HG02678 (cell line): ENCODE results near the gene PRDX1.
A peak's percentile ranks its signal among the peaks of the same experiment; 100 is the strongest.

Source experiments
- ATAC-seq: cut with Tn5 transposase; IDR thresholded peaks from one replicate; pipeline ENCODE4 v1.9.1; 2021; ENCODE audit warnings: mild to moderate bottlenecking, moderate library complexity; ENCODE audit not compliant: unreplicated experiment

PRDX1 gene

GRCh38 chr1:45470306-45470798 is 51.3 kb downstream of the PRDX1 start:
- peak; percentile 45 for ATAC-seq

GRCh38 chr1:45467353-45467752 is 54.3 kb downstream of the PRDX1 start:
- ATAC-seq = peak; percentile 53

GRCh38 chr1:45465277-45465676 is 56.4 kb downstream of the PRDX1 start:
- no peak for ATAC-seq
